T-cell (primary cell): ENCODE results near the gene PCDH19. TPM values are rescaled to one million over a fixed set of nuclear protein-coding genes. Genes with fewer than 3 reads are reported as not detected.

Experiments
- ATAC-seq, 4 experiments: fragments of 200-7000 bp in 3 of 4; fragments of 150-1000 bp in 1 of 4; cut with Tn5 transposase; replicated peaks in 1 of 4; 1 replicate in 3 of 4; 2 replicates in 1 of 4; pipeline ENCODE4 v1.10.0; 2021; ENCODE audit warnings: moderate library complexity in 3 of 4, mild to moderate bottlenecking in 2 of 4, moderate number of reproducible peaks in 1 of 4
- CTCF ChIA-PET, 2 donors: fragments of 300-600 bp; sonication (Branson Sonifier 250); formaldehyde crosslinking; loops; one replicate each; lab custom pipeline; 2022; ENCODE audit warnings: antibody characterized with exemption in 2 of 2; lab: Charles Lee
- POLR2A ChIA-PET, 2 donors: fragments of 300-600 bp; sonication (Branson Sonifier 250); formaldehyde crosslinking; loops; one replicate each; lab custom pipeline; 2022; ENCODE audit warnings: antibody characterized with exemption in 2 of 2; lab: Charles Lee
- DNase-seq, 35 experiments: peaks; one replicate each; pipeline versions ENCODE4 v3.0.0 to v3.0.0-alpha.2; 2013 to 2023
- H3K27ac ChIP-seq: one replicate; pipeline ENCODE4 v1.5.1; 2013; ENCODE audit warnings: low read length
- H3K27me3 ChIP-seq, 2 experiments: replicated peaks in 1 of 2; 1 replicate in 1 of 2; 2 replicates in 1 of 2; pipeline versions ENCODE4 v1.6.1 to v1.7.0; 2013; ENCODE audit warnings: low read length in 1 of 2, mixed read lengths in 1 of 2; ENCODE audit not compliant: control insufficient read depth in 2 of 2, insufficient read depth in 2 of 2; ENCODE audit errors: extremely low read depth in 1 of 2
- H3K36me3 ChIP-seq, 2 donors: 1 replicate in 1 of 2; 2 replicates in 1 of 2; pipeline versions ENCODE4 v1.6.1 to v1.7.0; 2013; ENCODE audit warnings: low read length in 1 of 2; ENCODE audit not compliant: control insufficient read depth in 2 of 2, insufficient read depth in 1 of 2; ENCODE audit errors: extremely low read depth in 1 of 2
- H3K4me1 ChIP-seq, 2 experiments: 1 replicate in 1 of 2; 2 replicates in 1 of 2; pipeline versions ENCODE4 v1.6.1 to v1.7.0; 2013; ENCODE audit warnings: low read length in 2 of 2, mixed read lengths in 1 of 2; ENCODE audit not compliant: insufficient read depth in 2 of 2, control insufficient read depth in 1 of 2; ENCODE audit errors: extremely low read depth in 1 of 2
- H3K4me3 ChIP-seq, 2 donors: 1 replicate in 1 of 2; 2 replicates in 1 of 2; pipeline versions ENCODE4 v1.5.1 to v1.7.0; 2013; ENCODE audit warnings: mild to moderate bottlenecking in 2 of 2, low read length in 1 of 2, moderate library complexity in 1 of 2; ENCODE audit not compliant: control insufficient read depth in 1 of 2; ENCODE audit errors: extremely low read depth in 1 of 2
- H3K9me3 ChIP-seq: 2 replicates; pipeline ENCODE4 v1.7.0; 2013
- H3K27ac Mint-ChIP-seq, 2 donors: one replicate each; pipeline ENCODE4 v1.8.0; 2020 to 2021; ENCODE audit warnings: mild to moderate bottlenecking in 2 of 2, mixed read lengths in 2 of 2
- H3K27me3 Mint-ChIP-seq, 2 donors: one replicate each; pipeline ENCODE4 v1.8.0; 2021 to 2022; ENCODE audit warnings: mixed read lengths in 2 of 2
- H3K36me3 Mint-ChIP-seq: one replicate; pipeline ENCODE4 v1.8.0; 2021; ENCODE audit warnings: mixed read lengths
- H3K4me1 Mint-ChIP-seq, 3 donors: one replicate each; pipeline ENCODE4 v1.8.0; 2020 to 2022; ENCODE audit warnings: mixed read lengths in 3 of 3, mild to moderate bottlenecking in 1 of 3
- H3K4me3 Mint-ChIP-seq, 3 donors: one replicate each; pipeline ENCODE4 v1.8.0; 2020 to 2022; ENCODE audit warnings: mild to moderate bottlenecking in 3 of 3, mixed read lengths in 3 of 3, moderate library complexity in 3 of 3
- H3K9me3 Mint-ChIP-seq, 3 donors: one replicate each; pipeline ENCODE4 v1.8.0; 2020 to 2022; ENCODE audit warnings: mixed read lengths in 3 of 3
- WGBS: methylation state at CpG from one replicate; pipeline ENCODE4 v1.1.5; 2013; ENCODE audit warnings: missing lambda C conversion rate; ENCODE audit not compliant: insufficient coverage; 5-methylcytosine and 5-hydroxymethylcytosine counted together
- total RNA-seq, 35 experiments: library from RNA in 6 of 35; stranded (reverse) in 6 of 35; fragments of 120-200 nt in 1 of 35; gene quantifications; one replicate each; pipeline versions ENCODE4 v1.2.1 to v1.2.4 and lab custom pipeline; 2013 to 2026

The PCDH19 gene
- total RNA-seq, 5 donors from 2014 or later (not counting 1 experiment from before 2014, with no cell fraction given), result 0.03 to 0.05 TPM; not detected in 3

- Mint-ChIP-seq H3K36me3 (no peaks in the 10 kb centered on the region), H3K4me3 (no peak overlapping the region), H3K9me3 (no peaks in the 10 kb centered on the region), H3K4me1 (no peaks in the 10 kb centered on the region), H3K27me3 (peaks cover 0 to 7% of the 10 kb centered on the region in 2 donors), H3K27ac (no peak overlapping the region)
- ATAC-seq (no peak), DNase-seq (no peak)
- H3K4me3 ChIP-seq, result no peak overlapping the region
- no peaks in the 10 kb centered on the region for H3K27me3 ChIP-seq
- ChIA-PET POLR2A (no interaction called here), CTCF (no interaction called here)
- H3K4me1 ChIP-seq, result no peaks in the 10 kb centered on the region
- no peaks in the 10 kb centered on the region for H3K36me3 ChIP-seq
- no peak overlapping the region for H3K27ac ChIP-seq
- H3K9me3 ChIP-seq, result no peaks in the 10 kb centered on the region
Measured at GRCh38 chrX:100289066-100289558, 121.0 kb downstream of the PCDH19 start.

DNA sequence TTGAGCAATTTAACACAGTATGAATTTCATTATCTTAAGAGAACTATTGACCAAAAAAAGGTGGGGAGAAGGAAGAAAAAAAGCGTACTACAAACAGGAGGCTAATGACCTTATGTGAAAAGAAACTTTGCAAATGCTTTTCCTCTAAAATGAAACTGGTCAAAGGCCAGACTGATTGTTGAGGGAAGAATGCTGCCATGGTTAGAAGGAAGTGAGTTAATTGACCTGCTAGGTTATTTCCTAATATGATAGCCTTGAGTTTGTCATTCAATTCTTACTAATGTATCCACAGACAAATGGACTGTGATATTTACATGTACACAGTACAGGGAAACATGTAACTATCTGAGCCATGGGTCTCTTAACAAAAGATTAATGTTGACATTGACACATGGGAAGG, 132.8 kb downstream of the PCDH19 start:
- DNase-seq, result no peak
- no peak overlapping the region for H3K27ac ChIP-seq
- ATAC-seq, result no peak
- CTCF ChIA-PET, result no interaction called here
- no peaks in the 10 kb centered on the region for H3K9me3 ChIP-seq
- no peak overlapping the region for H3K4me3 Mint-ChIP-seq
- POLR2A ChIA-PET, result no interaction called here
- H3K27me3 Mint-ChIP-seq, result no peaks in the 10 kb centered on the region
- no peaks in the 10 kb centered on the region for H3K27me3 ChIP-seq
- no peaks in the 10 kb centered on the region for H3K4me1 Mint-ChIP-seq
- no peak overlapping the region for H3K27ac Mint-ChIP-seq
- no CpG with 5 or more reads among the region's 1 CpG for WGBS
- no peaks in the 10 kb centered on the region for H3K9me3 Mint-ChIP-seq
- H3K36me3 ChIP-seq, result no peaks in the 10 kb centered on the region
- no peak overlapping the region for H3K4me3 ChIP-seq
- no peaks in the 10 kb centered on the region for H3K4me1 ChIP-seq
- no peaks in the 10 kb centered on the region for H3K36me3 Mint-ChIP-seq

DNA sequence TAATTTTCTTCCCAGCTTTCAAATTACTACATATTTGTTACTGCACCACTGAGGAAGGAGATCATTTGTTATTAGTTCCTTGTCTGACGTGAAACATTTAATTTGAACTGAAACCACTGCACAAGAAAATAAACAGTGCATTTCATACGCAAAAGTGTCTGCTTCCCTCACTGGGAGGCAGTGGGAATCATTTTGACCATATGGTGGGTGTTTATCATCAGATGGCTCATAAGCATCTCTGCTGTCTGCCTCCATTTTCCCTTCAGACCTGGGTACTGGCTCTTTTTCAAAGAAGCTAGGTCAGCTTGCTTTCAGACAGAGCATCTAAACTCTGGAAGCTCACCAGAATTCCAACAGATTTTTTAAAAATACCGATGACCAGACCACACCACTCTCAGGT, 135.2 kb downstream of the PCDH19 start:
- Histone ChIP-seq H3K36me3 (no peaks in the 10 kb centered on the region), H3K27ac (no peak overlapping the region), H3K27me3 (no peaks in the 10 kb centered on the region), H3K4me3 (no peak overlapping the region), H3K9me3 (no peaks in the 10 kb centered on the region), H3K4me1 (no peaks in the 10 kb centered on the region)
- DNase-seq (no peak), ATAC-seq (no peak)
- H3K9me3 Mint-ChIP-seq, result no peaks in the 10 kb centered on the region
- POLR2A ChIA-PET, result no interaction called here
- no peak overlapping the region for H3K27ac Mint-ChIP-seq
- CTCF ChIA-PET, result no interaction called here
- no peaks in the 10 kb centered on the region for H3K4me1 Mint-ChIP-seq
- H3K36me3 Mint-ChIP-seq, result no peaks in the 10 kb centered on the region
- WGBS, result no CpG with 5 or more reads among the region's 3 CpGs
- H3K27me3 Mint-ChIP-seq, result no peaks in the 10 kb centered on the region
- no peak overlapping the region for H3K4me3 Mint-ChIP-seq

DNA sequence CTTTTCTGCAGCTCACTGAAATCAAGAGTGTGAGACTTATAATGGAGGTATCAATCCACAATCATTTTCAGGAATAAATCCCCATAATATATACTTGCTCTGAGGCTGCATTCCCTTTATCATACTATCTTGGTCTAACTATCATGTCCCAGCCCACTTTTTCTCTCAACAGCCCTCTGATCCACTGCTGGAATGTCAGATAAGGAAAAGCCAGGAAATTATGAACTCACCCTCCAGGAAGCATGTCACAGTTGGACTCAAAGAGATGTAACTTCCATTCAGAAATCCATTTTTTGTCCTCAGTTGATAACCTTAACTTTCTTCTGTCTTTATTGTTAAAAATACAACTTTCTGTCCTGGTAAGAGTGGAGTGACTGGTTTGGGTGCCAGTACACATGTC, 144.9 kb downstream of the PCDH19 start:
- H3K4me1 Mint-ChIP-seq, result no peaks in the 10 kb centered on the region
- ChIA-PET CTCF (no interaction called here), POLR2A (no interaction called here)
- H3K27ac Mint-ChIP-seq, result no peak overlapping the region
- no peaks in the 10 kb centered on the region for H3K27me3 ChIP-seq
- DNase-seq, result no peak
- no peak overlapping the region for H3K4me3 ChIP-seq
- no peaks in the 10 kb centered on the region for H3K9me3 Mint-ChIP-seq
- peaks cover 0 to 8% of the 10 kb centered on the region in 2 donors for H3K27me3 Mint-ChIP-seq
- H3K4me3 Mint-ChIP-seq, result no peak overlapping the region
- H3K36me3 ChIP-seq, result no peaks in the 10 kb centered on the region
- ATAC-seq, result no peak
- no peaks in the 10 kb centered on the region for H3K9me3 ChIP-seq
- no peaks in the 10 kb centered on the region for H3K36me3 Mint-ChIP-seq
- H3K4me1 ChIP-seq, result no peaks in the 10 kb centered on the region
- H3K27ac ChIP-seq, result no peak overlapping the region

GRCh38 chrX:100264200-100264599, 145.9 kb downstream of the PCDH19 start:
- H3K27me3 Mint-ChIP-seq, result peaks cover 0 to 3% of the 10 kb centered on the region in 2 donors
- H3K36me3 Mint-ChIP-seq, result no peaks in the 10 kb centered on the region
- WGBS, result no CpG with 5 or more reads among the region's 2 CpGs
- H3K27me3 ChIP-seq, result no peaks in the 10 kb centered on the region
- no peaks in the 10 kb centered on the region for H3K4me1 ChIP-seq
- no peaks in the 10 kb centered on the region for H3K36me3 ChIP-seq
- H3K4me1 Mint-ChIP-seq, result no peaks in the 10 kb centered on the region
- ChIA-PET CTCF (no interaction called here), POLR2A (interaction anchor here in 1 of 2 donors (0.6 kb wide), 1 partner anchor 20 kb away, joined by 3 read pairs; no protein-coding TSS in a partner anchor)
- no peaks in the 10 kb centered on the region for H3K9me3 ChIP-seq
- H3K4me3 Mint-ChIP-seq, result no peak overlapping the region
- H3K9me3 Mint-ChIP-seq, result no peaks in the 10 kb centered on the region
- no peak for ATAC-seq
- DNase-seq, result no peak
- no peak overlapping the region for H3K27ac Mint-ChIP-seq
- no peak overlapping the region for H3K4me3 ChIP-seq
- no peak overlapping the region for H3K27ac ChIP-seq

DNA sequence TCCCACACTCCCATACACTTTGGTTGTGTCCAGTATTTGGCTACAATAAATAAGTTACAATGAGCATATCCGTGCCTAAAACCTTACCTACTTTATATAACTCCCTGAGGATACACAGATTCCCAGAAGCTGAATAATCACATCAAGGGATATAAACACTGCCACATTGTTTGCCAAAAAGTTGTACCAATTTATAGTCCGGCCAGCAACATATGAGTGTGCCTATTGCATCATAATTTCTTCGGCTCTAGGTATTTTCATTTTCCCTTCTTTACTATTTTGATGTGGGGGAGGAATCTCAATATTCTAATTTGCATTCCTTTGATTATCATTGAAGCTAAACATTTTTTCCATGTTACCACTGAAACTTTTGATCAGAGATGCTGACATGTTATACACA, 146.4 kb downstream of the PCDH19 start:
- H3K36me3 Mint-ChIP-seq, result no peaks in the 10 kb centered on the region
- no peak overlapping the region for H3K4me3 Mint-ChIP-seq
- ChIA-PET CTCF (no interaction called here), POLR2A (no interaction called here)
- no CpG with 5 or more reads among the region's 3 CpGs for WGBS
- ATAC-seq (no peak), DNase-seq (no peak)
- H3K27me3 Mint-ChIP-seq, result peaks cover 0 to 3% of the 10 kb centered on the region in 2 donors
- no peaks in the 10 kb centered on the region for H3K36me3 ChIP-seq
- no peak overlapping the region for H3K27ac ChIP-seq
- H3K9me3 ChIP-seq, result no peaks in the 10 kb centered on the region
- no peak overlapping the region for H3K27ac Mint-ChIP-seq
- H3K4me1 Mint-ChIP-seq, result no peaks in the 10 kb centered on the region
- H3K4me1 ChIP-seq, result no peaks in the 10 kb centered on the region
- no peak overlapping the region for H3K4me3 ChIP-seq
- H3K27me3 ChIP-seq, result no peaks in the 10 kb centered on the region
- no peaks in the 10 kb centered on the region for H3K9me3 Mint-ChIP-seq

GRCh38 chrX:100248885-100249493, 161.1 kb downstream of the PCDH19 start:
- Mint-ChIP-seq H3K27ac (no peak overlapping the region), H3K27me3 (peaks cover 0 to 8% of the 10 kb centered on the region in 2 donors), H3K4me3 (no peak overlapping the region), H3K36me3 (no peaks in the 10 kb centered on the region), H3K9me3 (peaks cover 0 to 7% (median under 1%) of the 10 kb centered on the region in 3 donors), H3K4me1 (no peaks in the 10 kb centered on the region)
- no CpG with 5 or more reads among the region's 4 CpGs for WGBS
- no peak overlapping the region for H3K4me3 ChIP-seq
- H3K9me3 ChIP-seq, result no peaks in the 10 kb centered on the region
- CTCF ChIA-PET, result no interaction called here
- POLR2A ChIA-PET, result no interaction called here
- DNase-seq, result no peak
- no peaks in the 10 kb centered on the region for H3K36me3 ChIP-seq
- ATAC-seq, result no peak
- H3K4me1 ChIP-seq, result no peaks in the 10 kb centered on the region
- no peaks in the 10 kb centered on the region for H3K27me3 ChIP-seq
- no peak overlapping the region for H3K27ac ChIP-seq
